ENCODE measurements around the gene ISLR. TPM values are rescaled to one million over a fixed set of nuclear protein-coding genes. Genes with fewer than 3 reads are reported as not detected.

ISLR gene
- total RNA-seq, 1 experiment from 2014 or later: not detected

DNA sequence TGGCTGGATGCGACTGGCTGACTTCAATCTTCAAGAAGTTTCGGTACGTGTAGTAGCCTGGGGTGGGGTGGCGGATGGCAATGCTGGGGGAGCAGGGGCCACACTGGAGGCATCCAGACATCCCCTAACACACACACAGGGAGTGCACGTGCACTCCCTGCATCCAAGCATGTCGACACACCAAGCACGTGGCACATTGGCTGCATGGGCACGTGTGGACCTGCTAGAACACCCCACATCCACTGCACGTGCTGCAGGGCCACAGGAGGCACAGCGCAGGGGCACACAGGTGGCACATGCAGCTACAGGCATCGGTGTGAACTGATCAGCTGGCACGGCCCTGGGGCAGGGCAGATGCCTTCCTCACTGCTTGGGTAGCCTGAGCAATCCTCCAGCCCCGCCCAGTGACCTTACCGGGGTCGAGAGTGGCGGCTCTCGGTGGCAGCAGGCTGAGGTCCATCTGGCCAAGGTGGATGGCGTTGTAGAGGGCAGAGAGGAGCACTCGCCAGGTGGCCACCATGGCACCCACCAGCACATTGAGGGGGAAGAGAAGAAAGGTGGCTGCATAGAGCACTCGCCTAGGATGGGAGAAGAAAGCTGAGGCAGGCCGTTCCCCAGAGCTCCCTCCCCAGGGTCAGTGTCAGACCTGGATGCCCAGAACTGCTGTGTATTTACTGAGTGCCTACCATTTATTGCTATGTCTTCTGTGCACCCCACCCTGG, 7.5 kb downstream of the ISLR start:
- no peak overlapping the region for H3K9ac ChIP-seq (ENCODE audit: low read length)

DNA sequence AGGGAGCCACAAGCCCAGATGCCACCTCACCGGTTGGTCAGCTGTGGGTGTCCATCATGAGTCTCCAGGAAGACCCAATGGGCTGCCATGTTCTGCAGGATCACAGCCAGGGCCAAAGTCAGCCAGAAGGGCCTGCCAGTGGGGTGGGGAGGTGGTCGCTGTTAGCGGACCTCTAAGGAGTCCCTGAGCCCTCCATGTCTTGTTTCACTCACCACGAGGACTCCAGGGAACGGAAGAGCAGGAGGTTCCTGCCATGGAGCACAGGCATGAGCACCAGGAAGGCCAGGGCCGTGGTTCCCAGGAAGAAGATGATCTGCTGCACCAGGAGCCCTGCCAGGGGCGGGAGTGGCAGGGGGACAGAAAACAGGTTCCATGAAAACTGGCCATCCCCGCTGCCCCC, 8.6 kb downstream of the ISLR start:
- ChIA-PET CTCF (no interaction called here), POLR2A (ENCODE audit: unreplicated experiment) (no interaction called here)
- ATAC-seq: no peak
- no peaks in the 10 kb centered on the region for H4K20me1 ChIP-seq (ENCODE audit: low read length)
- no peak overlapping the region for H3K4me2 ChIP-seq (ENCODE audit: low read length)
- BruUV-seq (replicated peaks): no TSS peak
- no peak overlapping the region for H3K4me3 ChIP-seq (ENCODE audit: low read length)
- H3K9me3 ChIP-seq (ENCODE audit: low read length): no peaks in the 10 kb centered on the region
- intact Hi-C loops (cut with micrococcal nuclease): no loop called here
- DNase-seq: no peak
- H3K9me2 ChIP-seq (replicated peaks; ENCODE audit: low read length): no peaks in the 10 kb centered on the region
- H3K79me2 ChIP-seq (ENCODE audit: low read length): no peaks in the 10 kb centered on the region
- peaks cover 60% of the 10 kb centered on the region for H3K4me1 ChIP-seq (ENCODE audit: insufficient read depth, low read length)
- H2AFZ ChIP-seq (ENCODE audit: low read length): no peak overlapping the region
- H3K27ac ChIP-seq (ENCODE audit: low read length): no peak overlapping the region
- no peak overlapping the region for H3K9ac ChIP-seq (ENCODE audit: low read length)
- TF ChIP-seq, protein P1, sequence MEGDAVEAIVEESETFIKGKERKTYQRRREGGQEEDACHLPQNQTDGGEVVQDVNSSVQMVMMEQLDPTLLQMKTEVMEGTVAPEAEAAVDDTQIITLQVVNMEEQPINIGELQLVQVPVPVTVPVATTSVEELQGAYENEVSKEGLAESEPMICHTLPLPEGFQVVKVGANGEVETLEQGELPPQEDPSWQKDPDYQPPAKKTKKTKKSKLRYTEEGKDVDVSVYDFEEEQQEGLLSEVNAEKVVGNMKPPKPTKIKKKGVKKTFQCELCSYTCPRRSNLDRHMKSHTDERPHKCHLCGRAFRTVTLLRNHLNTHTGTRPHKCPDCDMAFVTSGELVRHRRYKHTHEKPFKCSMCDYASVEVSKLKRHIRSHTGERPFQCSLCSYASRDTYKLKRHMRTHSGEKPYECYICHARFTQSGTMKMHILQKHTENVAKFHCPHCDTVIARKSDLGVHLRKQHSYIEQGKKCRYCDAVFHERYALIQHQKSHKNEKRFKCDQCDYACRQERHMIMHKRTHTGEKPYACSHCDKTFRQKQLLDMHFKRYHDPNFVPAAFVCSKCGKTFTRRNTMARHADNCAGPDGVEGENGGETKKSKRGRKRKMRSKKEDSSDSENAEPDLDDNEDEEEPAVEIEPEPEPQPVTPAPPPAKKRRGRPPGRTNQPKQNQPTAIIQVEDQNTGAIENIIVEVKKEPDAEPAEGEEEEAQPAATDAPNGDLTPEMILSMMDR (conservative IDR thresholded peaks at IDR 0.05; ENCODE audit: low read depth, low read length): no peak
- no peak for TF ChIP-seq EZH2 (IDR thresholded peaks at IDR 0.05; ENCODE audit: low read length, unreplicated experiment)
- no peak for TF ChIP-seq EZH2phosphoT487 (IDR thresholded peaks at IDR 0.05; ENCODE audit: borderline replicate concordance, low read length)
- H3K27me3 ChIP-seq (ENCODE audit: low read length): no peaks in the 10 kb centered on the region
- H3K36me3 ChIP-seq (ENCODE audit: low read depth, low read length): no peaks in the 10 kb centered on the region
- no peaks in the 10 kb centered on the region for H3F3A ChIP-seq (ENCODE audit: low read length, unreplicated experiment)

More for the DNA sequence above, 7.5 kb downstream of the ISLR start:
- Histone ChIP-seq H3K9me3 (ENCODE audit: low read length) (no peaks in the 10 kb centered on the region), H4K20me1 (ENCODE audit: low read length) (no peaks in the 10 kb centered on the region), H3K27ac (ENCODE audit: low read length) (peak overlapping the region; percentile 97; the same call in 1 of the 2 replicates), H3F3A (ENCODE audit: low read length, unreplicated experiment) (no peaks in the 10 kb centered on the region), H3K9me2 (replicated peaks; ENCODE audit: low read length) (no peaks in the 10 kb centered on the region), H3K4me2 (ENCODE audit: low read length) (peak overlapping the region; percentile 68; the same call in 1 of the 2 replicates), H3K4me3 (ENCODE audit: low read length) (no peak overlapping the region), H2AFZ (ENCODE audit: low read length) (no peak overlapping the region), H3K4me1 (ENCODE audit: insufficient read depth, low read length) (peaks cover 56% of the 10 kb centered on the region), H3K36me3 (ENCODE audit: low read depth, low read length) (no peaks in the 10 kb centered on the region), H3K79me2 (ENCODE audit: low read length) (no peaks in the 10 kb centered on the region), H3K27me3 (ENCODE audit: low read length) (no peaks in the 10 kb centered on the region)
- no TSS peak for BruUV-seq (replicated peaks)
- TF ChIP-seq, protein P1 (conservative IDR thresholded peaks at IDR 0.05; ENCODE audit: low read depth, low read length): no peak
- no peak for TF ChIP-seq EZH2phosphoT487 (IDR thresholded peaks at IDR 0.05; ENCODE audit: borderline replicate concordance, low read length)
- TF ChIP-seq EZH2 (IDR thresholded peaks at IDR 0.05; ENCODE audit: low read length, unreplicated experiment): no peak
- POLR2A ChIA-PET (ENCODE audit: unreplicated experiment): no interaction called here
- DNase-seq (no peak), ATAC-seq (no peak)
- CTCF ChIA-PET: no interaction called here
- intact Hi-C loops (cut with micrococcal nuclease): no loop called here

DNA sequence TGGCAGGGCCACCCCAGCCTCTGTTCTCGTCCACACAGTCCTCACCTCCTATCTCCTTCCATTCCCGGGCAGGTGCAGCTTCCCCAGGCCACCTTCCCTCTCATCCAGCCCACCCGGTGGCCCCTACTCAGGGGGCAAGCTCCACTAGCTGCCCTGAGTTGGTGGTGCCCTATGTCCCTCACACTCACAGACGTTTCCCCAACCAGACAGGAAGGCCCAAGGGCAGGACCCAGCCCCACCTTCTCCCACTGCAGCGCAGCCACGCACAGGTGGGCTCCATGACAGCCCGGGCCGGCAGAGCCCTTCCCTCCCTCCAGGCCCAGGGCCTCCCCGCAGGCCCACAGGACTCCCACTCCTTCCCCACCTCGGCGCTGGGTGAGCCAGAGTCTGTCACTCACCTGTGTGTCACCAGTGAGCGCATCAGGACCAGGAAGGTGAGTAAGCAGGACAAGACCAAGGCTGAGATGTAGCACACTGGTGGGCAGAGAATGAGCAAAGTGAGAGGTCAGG, 11.1 kb downstream of the ISLR start:
- H4K20me1 ChIP-seq (ENCODE audit: low read length): no peaks in the 10 kb centered on the region
- DNase-seq: peak; percentile 60
- H3K27me3 ChIP-seq (ENCODE audit: low read length): no peaks in the 10 kb centered on the region
- no TSS peak for BruUV-seq (replicated peaks)
- CTCF ChIA-PET: no interaction called here
- no peak overlapping the region; the same call in 1 of the 2 replicates for H3K27ac ChIP-seq (ENCODE audit: low read length)
- no peaks in the 10 kb centered on the region for H3F3A ChIP-seq (ENCODE audit: low read length, unreplicated experiment)
- TF ChIP-seq EZH2 (IDR thresholded peaks at IDR 0.05; ENCODE audit: low read length, unreplicated experiment): no peak
- TF ChIP-seq, protein P1 (conservative IDR thresholded peaks at IDR 0.05; ENCODE audit: low read depth, low read length): no peak
- TF ChIP-seq EZH2phosphoT487 (IDR thresholded peaks at IDR 0.05; ENCODE audit: borderline replicate concordance, low read length): no peak
- peaks cover 36% of the 10 kb centered on the region for H3K4me1 ChIP-seq (ENCODE audit: insufficient read depth, low read length)
- no peaks in the 10 kb centered on the region for H3K79me2 ChIP-seq (ENCODE audit: low read length)
- no peak for ATAC-seq
- H3K9ac ChIP-seq (ENCODE audit: low read length): no peak overlapping the region
- no peak overlapping the region for H3K4me2 ChIP-seq (ENCODE audit: low read length)
- H2AFZ ChIP-seq (ENCODE audit: low read length): no peak overlapping the region
- intact Hi-C loops (cut with micrococcal nuclease): no loop called here
- no peaks in the 10 kb centered on the region for H3K9me2 ChIP-seq (replicated peaks; ENCODE audit: low read length)
- H3K36me3 ChIP-seq (ENCODE audit: low read depth, low read length): no peaks in the 10 kb centered on the region
- no peak overlapping the region for H3K4me3 ChIP-seq (ENCODE audit: low read length)
- POLR2A ChIA-PET (ENCODE audit: unreplicated experiment): no interaction called here
- H3K9me3 ChIP-seq (ENCODE audit: low read length): no peaks in the 10 kb centered on the region
